WTC11 (cell line): ENCODE results near the gene PDGFRA. TPM values are rescaled to one million over a fixed set of nuclear protein-coding genes. Genes with fewer than 3 reads are reported as not detected.

Experiments used
- ATAC-seq: fragments of 200-7000 bp; cut with Tn5 transposase; 2 replicates; pipeline ENCODE4 v1.10.0; 2021; ENCODE audit warnings: mild to moderate bottlenecking, moderate library complexity
- CTCF ChIA-PET: fragments of 300-600 bp; sonication (Branson Sonifier 250); formaldehyde crosslinking; loops from one replicate; lab custom pipeline; 2021; ENCODE audit warnings: antibody characterized with exemption; lab: Charles Lee
- POLR2A ChIA-PET: fragments of 350-600 bp; sonication (Branson Sonifier 250); formaldehyde crosslinking; loops from one replicate; lab custom pipeline; 2021; ENCODE audit warnings: antibody characterized with exemption; lab: Charles Lee
- DNase-seq: peaks from one replicate; pipeline ENCODE4 v3.0.0; 2021; ENCODE audit warnings: low spot score
- H3K27ac Mint-ChIP-seq: 2 replicates; pipeline ENCODE4 v1.8.0; 2021; ENCODE audit warnings: mixed read lengths
- H3K27me3 Mint-ChIP-seq: 2 replicates; pipeline ENCODE4 v1.8.0; 2021; ENCODE audit warnings: low read depth, mild to moderate bottlenecking, moderate library complexity, mixed read lengths
- H3K36me3 Mint-ChIP-seq: 2 replicates; pipeline ENCODE4 v1.8.0; 2021; ENCODE audit warnings: mixed read lengths
- H3K4me1 Mint-ChIP-seq: 2 replicates; pipeline ENCODE4 v1.8.0; 2022; ENCODE audit warnings: mixed read lengths
- H3K4me3 Mint-ChIP-seq: 2 replicates; pipeline ENCODE4 v1.8.0; 2021; ENCODE audit warnings: mild to moderate bottlenecking, moderate library complexity, mixed read lengths
- H3K9me3 Mint-ChIP-seq: 2 replicates; pipeline ENCODE4 v1.8.0; 2021; ENCODE audit warnings: mixed read lengths
- ATF1 ChIP-seq: sonication (generic); formaldehyde crosslinking; IDR thresholded peaks from 2 replicates; pipeline ENCODE4 v1.8.1; 2023; ENCODE audit warnings: mild to moderate bottlenecking, moderate library complexity, missing genetic modification reagents
- CREB1 ChIP-seq: sonication (generic); formaldehyde crosslinking; IDR thresholded peaks from 2 replicates; pipeline ENCODE4 v1.8.0; 2023; ENCODE audit warnings: mild to moderate bottlenecking, missing genetic modification reagents
- ESRRA ChIP-seq: sonication (generic); formaldehyde crosslinking; IDR thresholded peaks from 2 replicates; pipeline ENCODE4 v1.8.1; 2022; ENCODE audit warnings: mild to moderate bottlenecking, missing genetic modification reagents, borderline replicate concordance
- ETV6 ChIP-seq: sonication (generic); formaldehyde crosslinking; IDR thresholded peaks from 2 replicates; pipeline ENCODE4 v1.8.1; 2022; ENCODE audit warnings: mild to moderate bottlenecking, missing genetic modification reagents
- GABPB1 ChIP-seq: sonication (generic); formaldehyde crosslinking; IDR thresholded peaks from 2 replicates; pipeline ENCODE4 v1.8.1; 2023; ENCODE audit warnings: mild to moderate bottlenecking, missing genetic modification reagents
- GTF2I ChIP-seq: fragments of 250-450 bp; sonication (Bioruptor Pico); conservative IDR thresholded peaks from 2 replicates; pipeline ENCODE4 v1.4.0; 2021; ENCODE audit warnings: mild to moderate bottlenecking
- JAZF1 ChIP-seq: fragments of 250-450 bp; sonication (Bioruptor Pico); IDR thresholded peaks from 2 replicates; pipeline ENCODE4 v1.9.0; 2021; ENCODE audit warnings: moderate library complexity, mild to moderate bottlenecking, inconsistent platforms
- NFATC4 ChIP-seq: fragments of 250-450 bp; sonication (Bioruptor Pico); IDR thresholded peaks from 2 replicates; pipeline ENCODE4 v1.9.0; 2021; ENCODE audit warnings: mild to moderate bottlenecking
- NFE2L1 ChIP-seq: sonication (generic); formaldehyde crosslinking; IDR thresholded peaks from 2 replicates; pipeline ENCODE4 v1.8.1; 2023; ENCODE audit warnings: missing genetic modification reagents
- NR3C1 ChIP-seq: sonication (generic); formaldehyde crosslinking; conservative IDR thresholded peaks from 2 replicates; pipeline ENCODE4 v1.8.1; 2023; ENCODE audit warnings: low read depth, mild to moderate bottlenecking, missing genetic modification reagents
- RELA ChIP-seq: sonication (generic); formaldehyde crosslinking; IDR thresholded peaks from 2 replicates; pipeline ENCODE4 v1.8.1; 2022; ENCODE audit warnings: missing genetic modification reagents, mild to moderate bottlenecking, borderline replicate concordance
- SOX15 ChIP-seq: fragments of 250-450 bp; sonication (Bioruptor Pico); IDR thresholded peaks from 2 replicates; pipeline ENCODE4 v1.9.0; 2021; ENCODE audit warnings: mild to moderate bottlenecking
- TP53 ChIP-seq: sonication (generic); formaldehyde crosslinking; IDR thresholded peaks from 2 replicates; pipeline ENCODE4 v1.8.1; 2023; ENCODE audit warnings: mild to moderate bottlenecking, missing genetic modification reagents
- ZNF396 ChIP-seq: fragments of 250-450 bp; sonication (Bioruptor Pico); IDR thresholded peaks from 2 replicates; pipeline ENCODE4 v1.8.0; 2021; ENCODE audit warnings: mild to moderate bottlenecking, moderate library complexity, borderline replicate concordance
- total RNA-seq: library from RNA; stranded (reverse); gene quantifications from 3 replicates; pipeline ENCODE4 v1.2.3, GENCODE V29; 2021
- TF ChIP-seq, protein P1 (sequence below): sonication (generic); formaldehyde crosslinking; IDR thresholded peaks from 2 replicates; pipeline ENCODE4 v1.8.0; 2022; ENCODE audit warnings: mild to moderate bottlenecking, missing genetic modification reagents
- TF ChIP-seq, protein P2 (sequence below): sonication (generic); formaldehyde crosslinking; IDR thresholded peaks from 2 replicates; pipeline ENCODE4 v1.8.0; 2022; ENCODE audit warnings: mild to moderate bottlenecking, missing genetic modification reagents
- TF ChIP-seq, protein P3 (sequence below): sonication (generic); formaldehyde crosslinking; IDR thresholded peaks from 2 replicates; pipeline ENCODE4 v1.8.1; 2022; ENCODE audit warnings: missing genetic modification reagents, borderline replicate concordance
- TF ChIP-seq, protein P4 (sequence below): sonication (generic); formaldehyde crosslinking; IDR thresholded peaks from 2 replicates; pipeline ENCODE4 v1.8.1; 2023; ENCODE audit warnings: mild to moderate bottlenecking, missing genetic modification reagents
- TF ChIP-seq, protein P5 (sequence below): sonication (generic); formaldehyde crosslinking; IDR thresholded peaks from 2 replicates; pipeline ENCODE4 v1.8.1; 2023; ENCODE audit warnings: mild to moderate bottlenecking, missing genetic modification reagents
- TF ChIP-seq, protein P6 (sequence below): fragments of 250-450 bp; sonication (Bioruptor Pico); IDR thresholded peaks from 2 replicates; pipeline ENCODE4 v2.1.2; 2022; ENCODE audit warnings: mild to moderate bottlenecking, moderate library complexity
- TF ChIP-seq, protein P7 (sequence below): fragments of 250-450 bp; sonication (Bioruptor Pico); IDR thresholded peaks from 2 replicates; pipeline ENCODE4 v1.9.0; 2021; ENCODE audit warnings: mild to moderate bottlenecking
- TF ChIP-seq, protein P8 (sequence below): sonication (generic); formaldehyde crosslinking; IDR thresholded peaks from 2 replicates; pipeline ENCODE4 v1.8.0; 2023; ENCODE audit warnings: missing genetic modification reagents

The PDGFRA gene
- total RNA-seq, 1 experiment from 2014 or later, result 3.3 TPM

DNA sequence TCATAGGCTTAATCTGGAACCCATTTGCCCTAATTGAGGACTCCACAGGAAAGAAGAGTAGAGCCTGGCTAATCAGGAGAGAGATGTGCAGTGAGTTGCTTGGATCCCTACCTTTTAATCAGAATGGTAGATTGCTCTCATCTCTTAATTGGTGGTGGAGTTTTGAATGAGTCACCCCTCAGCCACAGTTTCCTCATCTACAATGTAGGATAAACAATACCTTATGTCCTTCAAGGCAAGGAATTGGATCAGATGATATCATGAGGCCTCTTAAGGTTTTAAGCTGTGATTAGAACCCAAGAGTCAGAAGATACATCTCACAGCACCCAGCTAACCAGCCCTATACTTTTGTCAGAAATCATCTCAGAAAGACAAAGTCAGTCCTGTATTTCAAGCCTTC lies 39.1 kb downstream of the PDGFRA start (continued):
- TF ChIP-seq, protein P1, sequence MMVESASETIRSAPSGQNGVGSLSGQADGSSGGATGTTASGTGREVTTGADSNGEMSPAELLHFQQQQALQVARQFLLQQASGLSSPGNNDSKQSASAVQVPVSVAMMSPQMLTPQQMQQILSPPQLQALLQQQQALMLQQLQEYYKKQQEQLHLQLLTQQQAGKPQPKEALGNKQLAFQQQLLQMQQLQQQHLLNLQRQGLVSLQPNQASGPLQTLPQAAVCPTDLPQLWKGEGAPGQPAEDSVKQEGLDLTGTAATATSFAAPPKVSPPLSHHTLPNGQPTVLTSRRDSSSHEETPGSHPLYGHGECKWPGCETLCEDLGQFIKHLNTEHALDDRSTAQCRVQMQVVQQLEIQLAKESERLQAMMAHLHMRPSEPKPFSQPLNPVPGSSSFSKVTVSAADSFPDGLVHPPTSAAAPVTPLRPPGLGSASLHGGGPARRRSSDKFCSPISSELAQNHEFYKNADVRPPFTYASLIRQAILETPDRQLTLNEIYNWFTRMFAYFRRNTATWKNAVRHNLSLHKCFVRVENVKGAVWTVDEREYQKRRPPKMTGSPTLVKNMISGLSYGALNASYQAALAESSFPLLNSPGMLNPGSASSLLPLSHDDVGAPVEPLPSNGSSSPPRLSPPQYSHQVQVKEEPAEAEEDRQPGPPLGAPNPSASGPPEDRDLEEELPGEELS, result no peak

DNA sequence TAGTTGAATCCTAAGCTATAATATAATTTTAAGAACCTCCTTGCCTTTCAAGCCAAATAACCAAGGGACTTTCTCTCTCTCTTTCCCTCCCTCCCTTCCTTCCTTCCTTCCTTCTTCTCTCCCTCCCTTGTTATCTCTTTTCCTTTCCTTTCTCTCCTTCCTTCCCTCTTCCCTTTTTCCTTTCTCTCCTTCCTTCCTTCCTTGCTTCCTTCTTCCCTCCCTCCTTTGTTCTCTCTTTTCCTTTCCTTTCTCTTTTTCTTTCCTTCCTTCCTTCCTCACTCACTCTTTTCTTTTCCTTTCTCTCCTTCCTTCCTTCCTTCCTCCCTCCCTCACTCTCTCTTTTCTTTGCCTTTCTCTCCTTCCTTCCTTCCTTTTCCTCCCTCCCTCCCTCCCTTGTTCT lies 42.4 kb downstream of the PDGFRA start:
- Mint-ChIP-seq H3K9me3 (peaks cover 14% of the 10 kb centered on the region), H3K27me3 (peaks cover 10% of the 10 kb centered on the region), H3K4me3 (no peak overlapping the region), H3K4me1 (peaks cover 19% of the 10 kb centered on the region), H3K27ac (no peak overlapping the region), H3K36me3 (peaks cover 5% of the 10 kb centered on the region; the same call in 1 of the 2 replicates)
- CTCF ChIA-PET, result no interaction called here
- no peak for DNase-seq
- no peak for ATAC-seq
- POLR2A ChIA-PET, result no interaction called here
- TF ChIP-seq JAZF1 (no peak), ATF1 (CRISPR knock-in tag) (no peak), SOX15 (CRISPR knock-in tag) (no peak)
- TF ChIP-seq, protein P2, sequence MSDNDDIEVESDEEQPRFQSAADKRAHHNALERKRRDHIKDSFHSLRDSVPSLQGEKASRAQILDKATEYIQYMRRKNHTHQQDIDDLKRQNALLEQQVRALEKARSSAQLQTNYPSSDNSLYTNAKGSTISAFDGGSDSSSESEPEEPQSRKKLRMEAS (CRISPR knock-in tag), result no peak
- TF ChIP-seq, protein P3, sequence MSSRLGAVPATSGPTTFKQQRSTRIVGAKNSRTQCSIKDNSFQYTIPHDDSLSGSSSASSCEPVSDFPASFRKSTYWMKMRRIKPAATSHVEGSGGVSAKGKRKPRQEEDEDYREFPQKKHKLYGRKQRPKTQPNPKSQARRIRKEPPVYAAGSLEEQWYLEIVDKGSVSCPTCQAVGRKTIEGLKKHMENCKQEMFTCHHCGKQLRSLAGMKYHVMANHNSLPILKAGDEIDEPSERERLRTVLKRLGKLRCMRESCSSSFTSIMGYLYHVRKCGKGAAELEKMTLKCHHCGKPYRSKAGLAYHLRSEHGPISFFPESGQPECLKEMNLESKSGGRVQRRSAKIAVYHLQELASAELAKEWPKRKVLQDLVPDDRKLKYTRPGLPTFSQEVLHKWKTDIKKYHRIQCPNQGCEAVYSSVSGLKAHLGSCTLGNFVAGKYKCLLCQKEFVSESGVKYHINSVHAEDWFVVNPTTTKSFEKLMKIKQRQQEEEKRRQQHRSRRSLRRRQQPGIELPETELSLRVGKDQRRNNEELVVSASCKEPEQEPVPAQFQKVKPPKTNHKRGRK (CRISPR knock-in tag), result peak; percentile 74; the same call in 1 of the 2 replicates
- TF ChIP-seq, protein P4, sequence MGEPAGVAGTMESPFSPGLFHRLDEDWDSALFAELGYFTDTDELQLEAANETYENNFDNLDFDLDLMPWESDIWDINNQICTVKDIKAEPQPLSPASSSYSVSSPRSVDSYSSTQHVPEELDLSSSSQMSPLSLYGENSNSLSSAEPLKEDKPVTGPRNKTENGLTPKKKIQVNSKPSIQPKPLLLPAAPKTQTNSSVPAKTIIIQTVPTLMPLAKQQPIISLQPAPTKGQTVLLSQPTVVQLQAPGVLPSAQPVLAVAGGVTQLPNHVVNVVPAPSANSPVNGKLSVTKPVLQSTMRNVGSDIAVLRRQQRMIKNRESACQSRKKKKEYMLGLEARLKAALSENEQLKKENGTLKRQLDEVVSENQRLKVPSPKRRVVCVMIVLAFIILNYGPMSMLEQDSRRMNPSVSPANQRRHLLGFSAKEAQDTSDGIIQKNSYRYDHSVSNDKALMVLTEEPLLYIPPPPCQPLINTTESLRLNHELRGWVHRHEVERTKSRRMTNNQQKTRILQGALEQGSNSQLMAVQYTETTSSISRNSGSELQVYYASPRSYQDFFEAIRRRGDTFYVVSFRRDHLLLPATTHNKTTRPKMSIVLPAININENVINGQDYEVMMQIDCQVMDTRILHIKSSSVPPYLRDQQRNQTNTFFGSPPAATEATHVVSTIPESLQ, result no peak
- TF ChIP-seq, protein P5, sequence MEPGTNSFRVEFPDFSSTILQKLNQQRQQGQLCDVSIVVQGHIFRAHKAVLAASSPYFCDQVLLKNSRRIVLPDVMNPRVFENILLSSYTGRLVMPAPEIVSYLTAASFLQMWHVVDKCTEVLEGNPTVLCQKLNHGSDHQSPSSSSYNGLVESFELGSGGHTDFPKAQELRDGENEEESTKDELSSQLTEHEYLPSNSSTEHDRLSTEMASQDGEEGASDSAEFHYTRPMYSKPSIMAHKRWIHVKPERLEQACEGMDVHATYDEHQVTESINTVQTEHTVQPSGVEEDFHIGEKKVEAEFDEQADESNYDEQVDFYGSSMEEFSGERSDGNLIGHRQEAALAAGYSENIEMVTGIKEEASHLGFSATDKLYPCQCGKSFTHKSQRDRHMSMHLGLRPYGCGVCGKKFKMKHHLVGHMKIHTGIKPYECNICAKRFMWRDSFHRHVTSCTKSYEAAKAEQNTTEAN (CRISPR knock-in tag), result no peak
- TF ChIP-seq, protein P6, sequence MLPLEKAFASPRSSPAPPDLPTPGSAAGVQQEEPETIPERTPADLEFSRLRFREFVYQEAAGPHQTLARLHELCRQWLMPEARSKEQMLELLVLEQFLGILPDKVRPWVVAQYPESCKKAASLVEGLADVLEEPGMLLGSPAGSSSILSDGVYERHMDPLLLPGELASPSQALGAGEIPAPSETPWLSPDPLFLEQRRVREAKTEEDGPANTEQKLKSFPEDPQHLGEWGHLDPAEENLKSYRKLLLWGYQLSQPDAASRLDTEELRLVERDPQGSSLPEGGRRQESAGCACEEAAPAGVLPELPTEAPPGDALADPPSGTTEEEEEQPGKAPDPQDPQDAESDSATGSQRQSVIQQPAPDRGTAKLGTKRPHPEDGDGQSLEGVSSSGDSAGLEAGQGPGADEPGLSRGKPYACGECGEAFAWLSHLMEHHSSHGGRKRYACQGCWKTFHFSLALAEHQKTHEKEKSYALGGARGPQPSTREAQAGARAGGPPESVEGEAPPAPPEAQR (CRISPR knock-in tag), result no peak

DNA sequence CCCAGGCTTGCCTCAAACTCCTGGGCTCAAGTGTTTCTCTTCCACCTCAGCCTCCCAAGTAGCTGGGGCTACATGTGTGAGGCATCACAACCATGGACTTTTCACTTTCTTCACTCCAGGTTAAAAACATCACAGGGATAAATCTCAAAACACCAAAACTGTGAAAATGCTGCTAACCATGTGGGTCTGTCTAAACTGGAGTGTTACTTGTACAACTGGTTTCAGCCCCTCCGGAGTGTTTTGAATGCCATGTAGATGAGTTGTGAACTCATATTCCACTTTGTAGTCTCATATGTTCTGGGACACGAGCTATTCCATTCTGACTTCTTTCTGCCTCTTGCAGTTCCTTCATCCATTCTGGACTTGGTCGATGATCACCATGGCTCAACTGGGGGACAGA lies 43.0 kb downstream of the PDGFRA start:
- TF ChIP-seq CREB1 (CRISPR knock-in tag) (no peak), GABPB1 (CRISPR knock-in tag) (no peak), RELA (CRISPR knock-in tag) (no peak), NFATC4 (CRISPR knock-in tag) (no peak), TP53 (CRISPR knock-in tag) (no peak), NFE2L1 (no peak), ESRRA (CRISPR knock-in tag) (no peak), GTF2I (CRISPR knock-in tag) (no peak), ETV6 (no peak), ZNF396 (CRISPR knock-in tag) (no peak), NR3C1 (CRISPR knock-in tag) (no peak)
- TF ChIP-seq, protein P7, sequence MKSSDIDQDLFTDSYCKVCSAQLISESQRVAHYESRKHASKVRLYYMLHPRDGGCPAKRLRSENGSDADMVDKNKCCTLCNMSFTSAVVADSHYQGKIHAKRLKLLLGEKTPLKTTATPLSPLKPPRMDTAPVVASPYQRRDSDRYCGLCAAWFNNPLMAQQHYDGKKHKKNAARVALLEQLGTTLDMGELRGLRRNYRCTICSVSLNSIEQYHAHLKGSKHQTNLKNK, result no peak
- TF ChIP-seq, protein P4, result no peak
- TF ChIP-seq, protein P8, sequence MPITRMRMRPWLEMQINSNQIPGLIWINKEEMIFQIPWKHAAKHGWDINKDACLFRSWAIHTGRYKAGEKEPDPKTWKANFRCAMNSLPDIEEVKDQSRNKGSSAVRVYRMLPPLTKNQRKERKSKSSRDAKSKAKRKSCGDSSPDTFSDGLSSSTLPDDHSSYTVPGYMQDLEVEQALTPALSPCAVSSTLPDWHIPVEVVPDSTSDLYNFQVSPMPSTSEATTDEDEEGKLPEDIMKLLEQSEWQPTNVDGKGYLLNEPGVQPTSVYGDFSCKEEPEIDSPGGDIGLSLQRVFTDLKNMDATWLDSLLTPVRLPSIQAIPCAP (CRISPR knock-in tag), result no peak

More for the DNA sequence above, 43.0 kb downstream of the PDGFRA start:
- no peak overlapping the region for H3K27ac Mint-ChIP-seq
- peaks cover 5% of the 10 kb centered on the region; the same call in 1 of the 2 replicates for H3K36me3 Mint-ChIP-seq
- peaks cover 10% of the 10 kb centered on the region for H3K27me3 Mint-ChIP-seq
- peaks cover 25% of the 10 kb centered on the region for H3K4me1 Mint-ChIP-seq
- peaks cover 14% of the 10 kb centered on the region for H3K9me3 Mint-ChIP-seq
- no peak overlapping the region for H3K4me3 Mint-ChIP-seq
- CTCF ChIA-PET, result no interaction called here
- ATAC-seq (no peak), DNase-seq (no peak)
- POLR2A ChIA-PET, result no interaction called here
